Esophagus muscularis mucosa (tissue), 4 donors: ENCODE results near the gene UPK2. TPM values are rescaled to one million over a fixed set of nuclear protein-coding genes. Genes with fewer than 3 reads are reported as not detected.
"Not testable (repeated sequence)": the region's sequence is repeated elsewhere in the genome, so short reads cannot be mapped to it uniquely, and the experiment has no call there.

ENCODE experiments used
- DNase-seq: peaks from one replicate; pipeline ENCODE4 v3.0.0-alpha.2; 2017; ENCODE audit errors: extremely low spot score
- H3K27ac ChIP-seq, 4 donors: fragments of 200-600 bp; sonication (generic); replicated peaks in 1 of 4; 1 replicate in 3 of 4; 2 replicates in 1 of 4; pipeline ENCODE4 v1.5.1; 2016 to 2019; ENCODE audit warnings: mild to moderate bottlenecking in 1 of 4
- H3K27me3 ChIP-seq, 4 donors: fragments of 200-600 bp; sonication (generic); one replicate each; pipeline versions ENCODE4 v1.5.1 to v1.6.0; 2016 to 2019
- H3K36me3 ChIP-seq, 4 donors: fragments of 200-600 bp; sonication (generic); one replicate each; pipeline ENCODE4 v1.5.1; 2016 to 2019
- H3K4me1 ChIP-seq, 4 donors: fragments of 200-600 bp; sonication (generic); one replicate each; pipeline ENCODE4 v1.5.1; 2016 to 2019
- H3K4me3 ChIP-seq, 4 donors: fragments of 200-600 bp; sonication (generic); 1 replicate in 2 of 4; 2 replicates in 2 of 4; pipeline ENCODE4 v1.5.1; 2016 to 2019; ENCODE audit warnings: mild to moderate bottlenecking in 4 of 4, moderate library complexity in 1 of 4
- H3K9me3 ChIP-seq, 4 donors: fragments of 200-600 bp; sonication (generic); 1 replicate in 3 of 4; 2 replicates in 1 of 4; pipeline ENCODE4 v1.5.1; 2016 to 2019
- CTCF ChIP-seq, 3 experiments: fragments of 200-600 bp in 2 of 3; fragments of 450-650 bp in 1 of 3; sonication (generic) in 2 of 3; IDR thresholded peaks; one replicate each; pipeline ENCODE4 v1.5.1; 2017 to 2019; ENCODE audit warnings: antibody characterized with exemption in 3 of 3, mild to moderate bottlenecking in 2 of 3, moderate library complexity in 1 of 3
- EP300 ChIP-seq: sonication (generic); formaldehyde crosslinking; IDR thresholded peaks from one replicate; pipeline ENCODE4 v1.6.1; 2017; ENCODE audit warnings: antibody characterized with exemption
- POLR2A ChIP-seq: fragments of 450-650 bp; IDR thresholded peaks from one replicate; pipeline ENCODE4 v1.6.1; 2017; ENCODE audit warnings: antibody characterized with exemption, moderate library complexity, mild to moderate bottlenecking, low read depth
- POLR2AphosphoS5 ChIP-seq, 2 donors: sonication (generic); formaldehyde crosslinking; IDR thresholded peaks; one replicate each; pipeline ENCODE4 v1.6.1; 2017; ENCODE audit warnings: antibody characterized with exemption in 2 of 2
- WGBS: methylation state at CpG from one replicate; pipeline ENCODE4 v1.1.5; 2018; 5-methylcytosine and 5-hydroxymethylcytosine counted together
- intact Hi-C: fragments of 100-400 bp; cut with DNase I; formaldehyde crosslinking; loops from one replicate; pipeline ENCODE4 v1.15.1; 2023
- total RNA-seq, 4 donors: library from RNA; depleted of rRNA; stranded (reverse); fragments of >200 nt; gene quantifications; one replicate each; pipeline versions ENCODE4 v1.1.0 to v1.2.1, GENCODE V29; 2016

The UPK2 gene
- total RNA-seq, 4 donors from 2014 or later, result not detected

- intact Hi-C loops, result no loop called here
- H3K27ac ChIP-seq, result no peak overlapping the region
- DNase-seq, result no peak
- no peaks in the 10 kb centered on the region for H3K36me3 ChIP-seq
- WGBS, result 81% methylated on average over 2 of the region's 2 CpGs
- H3K4me3 ChIP-seq, result no peak overlapping the region
- TF ChIP-seq POLR2AphosphoS5 (IDR thresholded peaks at IDR 0.05) (no peak), CTCF (IDR thresholded peaks at IDR 0.05) (no peak), POLR2A (no peak), EP300 (no peak)
- peaks cover 0 to 8% (median 7%) of the 10 kb centered on the region in 4 donors for H3K4me1 ChIP-seq
- no peaks in the 10 kb centered on the region for H3K9me3 ChIP-seq
- peaks cover 0 to 5% (median 0%) of the 10 kb centered on the region in 4 donors for H3K27me3 ChIP-seq
Measured at GRCh38 chr11:118958577-118958976, 2.5 kb downstream of the UPK2 start.

- intact Hi-C loops, result no loop called here
- H3K27me3 ChIP-seq, result peaks cover 0 to 8% (median 0%) of the 10 kb centered on the region in 4 donors
- no peak for DNase-seq
- H3K4me3 ChIP-seq, result no peak overlapping the region
- peaks cover 0 to 8% (median 7%) of the 10 kb centered on the region in 4 donors for H3K4me1 ChIP-seq
- no peaks in the 10 kb centered on the region for H3K36me3 ChIP-seq
- H3K27ac ChIP-seq, result no peak overlapping the region
- WGBS, result 100% methylated on average over 1 of the region's 5 CpGs
- TF ChIP-seq CTCF (IDR thresholded peaks at IDR 0.05), result no peak
- no peak for TF ChIP-seq POLR2A
- TF ChIP-seq EP300, result no peak
- no peak for TF ChIP-seq POLR2AphosphoS5 (IDR thresholded peaks at IDR 0.05)
- no peaks in the 10 kb centered on the region for H3K9me3 ChIP-seq
Measured at GRCh38 chr11:118961189-118961588, 5.1 kb downstream of the UPK2 start.

GRCh38 chr11:118961591-118961990 is 5.5 kb downstream of the UPK2 start:
- peaks cover 0 to 8% (median 0%) of the 10 kb centered on the region in 4 donors for H3K27me3 ChIP-seq
- DNase-seq, result no peak
- no peaks in the 10 kb centered on the region for H3K9me3 ChIP-seq
- no peak overlapping the region for H3K4me3 ChIP-seq
- peaks cover 0 to 4% (median 3%) of the 10 kb centered on the region in 4 donors for H3K4me1 ChIP-seq
- TF ChIP-seq EP300 (no peak), CTCF (IDR thresholded peaks at IDR 0.05) (no peak), POLR2AphosphoS5 (IDR thresholded peaks at IDR 0.05) (no peak), POLR2A (no peak)
- H3K27ac ChIP-seq, result no peak overlapping the region
- WGBS, result 55% methylated on average over 7 of the region's 11 CpGs
- H3K36me3 ChIP-seq, result no peaks in the 10 kb centered on the region
- intact Hi-C loops, result no loop called here

GRCh38 chr11:118969508-118969907 is 13.4 kb downstream of the UPK2 start:
- intact Hi-C loops, result not testable (repeated sequence)
- 87% methylated on average over 2 of the region's 2 CpGs for WGBS

GRCh38 chr11:118971646-118972045 is 15.5 kb downstream of the UPK2 start, which contains the start of gene FOXR1:
Gene FOXR1 (plus strand): TSS chr11:118971761. CDS start chr11:118971932, 171 bp downstream.
- Histone ChIP-seq H3K27me3 (peaks cover 0 to 20% (median 4%) of the 10 kb centered on the region in 4 donors), H3K4me3 (no peak within 1 kb of the TSS), H3K27ac (no peak within 1 kb of the TSS), H3K4me1 (no peaks in the 10 kb centered on the region), H3K36me3 (no peaks in the 10 kb centered on the region), H3K9me3 (no peaks in the 10 kb centered on the region)
- intact Hi-C loops, result no loop called here
- 36% methylated on average over 11 of the region's 33 CpGs for WGBS
- no peak for DNase-seq
- TF ChIP-seq CTCF (IDR thresholded peaks at IDR 0.05) (no peak), POLR2A (no peak), EP300 (no peak), POLR2AphosphoS5 (IDR thresholded peaks at IDR 0.05) (no peak)

More at GRCh38 chr11:118969508-118969907, 13.4 kb downstream of the UPK2 start:
- not testable (repeated sequence) for H3K27ac ChIP-seq, DNase-seq, H3K9me3 ChIP-seq, H3K4me1 ChIP-seq, H3K4me3 ChIP-seq, H3K36me3 ChIP-seq
- H3K27me3 ChIP-seq, result peaks cover 0 to 22% (median 4%) of the 10 kb centered on the region in 4 donors
